ENCODE results near the gene BEST4. TPM values are rescaled to one million over a fixed set of nuclear protein-coding genes. Genes with fewer than 3 reads are reported as not detected.

Gene BEST4
- total and polyA plus RNA-seq, 2 of the 8 experiments (the other 6 are each of a cell fraction or from before 2014, with no cell fraction given), result 0.76 to 1.4 TPM

DNA sequence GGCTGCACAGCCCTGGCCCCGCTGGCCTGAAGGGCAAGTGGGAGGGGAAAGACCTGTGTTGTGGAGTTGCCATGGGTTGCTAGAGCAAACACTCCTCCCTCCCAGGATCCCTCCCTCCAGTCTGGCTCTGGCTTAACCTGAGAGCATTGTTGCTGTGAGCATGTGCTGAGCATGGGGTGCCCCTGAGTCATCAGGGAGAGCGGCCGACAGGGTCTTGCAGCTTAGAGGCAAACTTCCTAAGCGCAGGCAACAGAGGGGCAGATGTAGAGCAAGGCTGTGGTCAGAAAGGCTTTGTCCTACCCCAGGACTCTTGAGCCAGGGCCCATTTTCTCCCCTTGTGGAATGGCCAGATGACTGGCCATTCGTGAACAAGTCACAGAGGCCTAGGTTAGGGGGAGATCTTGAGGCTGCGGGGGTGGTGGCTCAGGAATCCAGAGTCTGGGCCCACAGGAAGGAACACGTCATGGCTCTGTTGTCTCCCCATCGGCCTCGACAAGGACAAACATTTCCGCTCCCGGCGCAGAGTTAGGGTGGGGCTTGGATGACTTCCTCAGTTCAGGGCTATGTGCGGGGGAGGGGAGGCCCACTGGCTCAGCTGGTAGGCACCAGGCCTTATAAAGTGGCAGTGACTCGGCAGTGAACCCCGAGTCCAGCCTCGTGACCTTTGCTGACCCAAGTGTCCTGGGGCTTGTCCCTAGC lies 19.5 kb upstream of the BEST4 start (continued):
- TF ChIP-seq TAF1 (IDR thresholded peaks at IDR 0.05; ENCODE audit: low read depth, low read length) (peak; percentile 27), CTBP2 (IDR thresholded peaks at IDR 0.05; ENCODE audit: borderline replicate concordance, insufficient read depth, insufficient read length, low read length) (peak; percentile 55), POLR2AphosphoS5 (IDR thresholded peaks at IDR 0.05; ENCODE audit: low read depth, low read length) (peak; percentile 79; the same call in 1 of the 2 replicates), SIN3A (conservative IDR thresholded peaks at IDR 0.05 in 1 of 2, IDR thresholded peaks at IDR 0.05 in 1 of 2; ENCODE audit: low read depth in 1 of 2, low read length in 2 of 2) (no peak), TBP (IDR thresholded peaks at IDR 0.05; ENCODE audit: low read depth, low read length) (peak; percentile 75), RBBP5 (IDR thresholded peaks at IDR 0.05; ENCODE audit: borderline replicate concordance, low read depth, low read length) (0 out of 2 replicates have a peak, but pooled peaks have one; percentile 76), POU5F1 (IDR thresholded peaks at IDR 0.05; ENCODE audit: low read depth, low read length) (no peak), POLR2A (IDR thresholded peaks at IDR 0.05; ENCODE audit: control extremely low read depth in 1 of 2, low read depth in 2 of 2, low read length in 2 of 2) (peak in 1 of 2 experiments; percentile 80; a peak in 2 of 3 replicates), KDM5A (IDR thresholded peaks at IDR 0.05; ENCODE audit: low read length) (no peak), JUN (IDR thresholded peaks at IDR 0.05; ENCODE audit: low read depth, low read length) (no peak), CREB1 (IDR thresholded peaks at IDR 0.05) (peak; percentile 3), EGR1 (IDR thresholded peaks at IDR 0.05; ENCODE audit: borderline replicate concordance, low read depth, low read length) (no peak), ASH2L (IDR thresholded peaks at IDR 0.05; ENCODE audit: low read length) (peak; percentile 61)
- TF ChIP-seq, protein P1, sequence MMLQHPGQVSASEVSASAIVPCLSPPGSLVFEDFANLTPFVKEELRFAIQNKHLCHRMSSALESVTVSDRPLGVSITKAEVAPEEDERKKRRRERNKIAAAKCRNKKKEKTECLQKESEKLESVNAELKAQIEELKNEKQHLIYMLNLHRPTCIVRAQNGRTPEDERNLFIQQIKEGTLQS (IDR thresholded peaks at IDR 0.05; ENCODE audit: insufficient read depth, low read depth, low read length), result no peak
- TF ChIP-seq, protein P2, sequence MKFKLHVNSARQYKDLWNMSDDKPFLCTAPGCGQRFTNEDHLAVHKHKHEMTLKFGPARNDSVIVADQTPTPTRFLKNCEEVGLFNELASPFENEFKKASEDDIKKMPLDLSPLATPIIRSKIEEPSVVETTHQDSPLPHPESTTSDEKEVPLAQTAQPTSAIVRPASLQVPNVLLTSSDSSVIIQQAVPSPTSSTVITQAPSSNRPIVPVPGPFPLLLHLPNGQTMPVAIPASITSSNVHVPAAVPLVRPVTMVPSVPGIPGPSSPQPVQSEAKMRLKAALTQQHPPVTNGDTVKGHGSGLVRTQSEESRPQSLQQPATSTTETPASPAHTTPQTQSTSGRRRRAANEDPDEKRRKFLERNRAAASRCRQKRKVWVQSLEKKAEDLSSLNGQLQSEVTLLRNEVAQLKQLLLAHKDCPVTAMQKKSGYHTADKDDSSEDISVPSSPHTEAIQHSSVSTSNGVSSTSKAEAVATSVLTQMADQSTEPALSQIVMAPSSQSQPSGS (IDR thresholded peaks at IDR 0.05; ENCODE audit: low read length), result peak; percentile 38
- TF ChIP-seq, protein P3, sequence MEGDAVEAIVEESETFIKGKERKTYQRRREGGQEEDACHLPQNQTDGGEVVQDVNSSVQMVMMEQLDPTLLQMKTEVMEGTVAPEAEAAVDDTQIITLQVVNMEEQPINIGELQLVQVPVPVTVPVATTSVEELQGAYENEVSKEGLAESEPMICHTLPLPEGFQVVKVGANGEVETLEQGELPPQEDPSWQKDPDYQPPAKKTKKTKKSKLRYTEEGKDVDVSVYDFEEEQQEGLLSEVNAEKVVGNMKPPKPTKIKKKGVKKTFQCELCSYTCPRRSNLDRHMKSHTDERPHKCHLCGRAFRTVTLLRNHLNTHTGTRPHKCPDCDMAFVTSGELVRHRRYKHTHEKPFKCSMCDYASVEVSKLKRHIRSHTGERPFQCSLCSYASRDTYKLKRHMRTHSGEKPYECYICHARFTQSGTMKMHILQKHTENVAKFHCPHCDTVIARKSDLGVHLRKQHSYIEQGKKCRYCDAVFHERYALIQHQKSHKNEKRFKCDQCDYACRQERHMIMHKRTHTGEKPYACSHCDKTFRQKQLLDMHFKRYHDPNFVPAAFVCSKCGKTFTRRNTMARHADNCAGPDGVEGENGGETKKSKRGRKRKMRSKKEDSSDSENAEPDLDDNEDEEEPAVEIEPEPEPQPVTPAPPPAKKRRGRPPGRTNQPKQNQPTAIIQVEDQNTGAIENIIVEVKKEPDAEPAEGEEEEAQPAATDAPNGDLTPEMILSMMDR (IDR thresholded peaks at IDR 0.05; ENCODE audit: control extremely low read depth in 1 of 3, insufficient read depth in 1 of 3, low read depth in 1 of 3, low read length in 3 of 3), result no peak
- TF ChIP-seq, protein P4, sequence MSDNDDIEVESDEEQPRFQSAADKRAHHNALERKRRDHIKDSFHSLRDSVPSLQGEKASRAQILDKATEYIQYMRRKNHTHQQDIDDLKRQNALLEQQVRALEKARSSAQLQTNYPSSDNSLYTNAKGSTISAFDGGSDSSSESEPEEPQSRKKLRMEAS (IDR thresholded peaks at IDR 0.05), result peak; percentile 99
